NOMO-1 treated with dmso at 0.1 percent for 144 hours (cell line): ENCODE measurements around the gene SPRED2.
A peak's percentile ranks its signal among the peaks of the same experiment; 100 is the strongest.

Experiments used
- DNase-seq: peaks from one replicate; lab custom pipeline; 2025; ENCODE audit not compliant: unreplicated experiment; lab: John Stamatoyannopoulos, UW

SPRED2 gene

DNA sequence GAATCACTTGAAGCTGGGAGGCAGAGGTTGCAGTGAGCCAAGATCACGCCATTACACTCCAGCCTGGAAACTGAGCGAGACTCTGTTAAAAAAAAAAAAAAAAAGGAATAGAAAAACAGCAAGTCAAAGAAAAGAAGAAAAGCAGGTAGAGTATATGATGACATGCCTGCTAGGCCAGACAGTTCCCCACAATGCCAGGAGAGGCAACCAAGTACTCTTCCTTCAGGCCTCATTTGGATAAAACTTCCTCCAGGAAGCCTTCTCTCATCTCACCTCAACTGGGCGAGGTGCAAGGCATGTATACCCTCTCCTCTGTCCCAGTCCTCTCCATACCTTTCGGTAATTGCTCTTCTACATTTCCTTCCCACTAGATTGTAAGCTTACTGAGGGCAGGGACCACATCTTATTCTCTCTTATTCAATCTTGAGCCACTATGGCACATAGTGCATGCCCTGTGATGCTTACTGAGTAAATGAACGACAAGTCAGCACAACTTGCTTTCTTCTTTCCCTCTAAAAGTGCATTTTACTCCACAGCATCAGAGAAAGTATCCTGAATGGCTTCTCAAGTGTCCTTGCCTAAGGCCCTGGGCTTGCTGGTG is 10.1 kb upstream of the SPRED2 start:
- no peak for DNase-seq

DNA sequence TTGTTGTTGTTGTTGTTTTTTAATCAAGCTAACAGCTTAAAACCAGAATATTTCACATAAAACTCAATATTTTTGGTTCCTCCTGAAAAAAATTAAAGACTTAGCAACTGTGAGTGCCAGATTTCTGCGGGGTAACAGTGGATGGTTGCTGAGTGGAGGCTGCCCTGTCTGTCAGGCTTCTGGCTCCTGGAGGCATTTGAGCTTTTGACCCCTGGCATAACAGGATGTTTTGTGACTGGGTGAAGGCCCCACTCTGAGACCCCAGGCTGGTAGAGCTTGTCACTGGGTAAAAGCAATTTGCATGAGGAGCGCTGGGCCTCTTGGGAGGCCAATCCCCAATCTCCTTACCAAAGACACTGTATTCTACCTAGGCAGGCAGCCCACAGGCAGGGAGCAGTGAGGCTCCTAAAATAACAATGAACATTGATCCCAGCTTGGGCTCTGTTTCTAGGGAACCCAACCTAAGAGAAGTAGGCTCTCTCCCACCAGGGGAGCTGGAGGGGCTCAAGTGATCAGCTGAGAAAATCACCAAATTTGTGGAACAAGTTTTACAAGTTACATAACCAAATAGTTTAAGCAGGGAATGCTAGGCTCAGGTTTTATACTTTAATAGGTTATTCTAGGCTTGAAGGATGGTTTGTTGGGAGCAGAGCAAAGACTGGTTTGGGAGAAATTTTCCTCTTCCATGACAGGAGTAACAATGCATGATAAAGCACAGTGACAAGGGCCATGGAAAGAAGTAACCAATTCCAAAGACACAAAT is 5.9 kb upstream of the SPRED2 start:
- no peak for DNase-seq

DNA sequence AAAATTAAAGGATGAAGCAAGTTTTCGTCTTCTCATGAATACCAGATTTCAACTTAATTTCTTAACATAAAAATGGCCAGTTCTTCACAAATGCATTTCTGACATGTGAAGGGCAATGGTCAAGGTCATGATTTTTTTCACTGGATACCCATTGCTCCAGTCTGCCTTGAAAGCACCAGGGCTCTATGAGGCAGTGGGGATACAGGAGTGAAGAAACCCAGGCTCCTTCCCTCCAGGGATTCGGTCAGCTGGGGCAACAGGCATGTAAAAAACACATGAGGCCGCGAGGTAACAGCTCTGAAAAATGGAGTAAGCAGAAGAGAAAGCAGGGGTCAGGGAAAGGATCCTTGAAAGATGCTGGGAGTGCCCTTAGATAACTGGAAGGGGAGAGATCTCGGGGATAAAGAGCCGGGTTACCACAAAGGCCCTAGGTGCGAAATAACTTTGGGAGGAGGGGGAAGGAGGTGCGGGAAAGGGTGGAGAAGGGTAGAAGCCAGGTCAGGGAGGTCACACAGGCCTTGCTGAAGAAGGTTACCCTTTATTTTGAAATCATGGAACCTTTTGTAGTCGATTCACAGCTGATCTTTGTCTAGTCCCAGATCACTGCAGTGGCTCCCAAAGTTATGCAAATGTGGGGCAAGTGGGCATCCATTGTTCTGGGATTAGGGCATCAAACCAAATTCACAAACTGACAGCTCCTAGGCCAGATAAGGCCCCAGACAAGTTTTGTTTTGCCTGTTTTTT is 5.2 kb upstream of the SPRED2 start:
- DNase-seq: no peak

DNA sequence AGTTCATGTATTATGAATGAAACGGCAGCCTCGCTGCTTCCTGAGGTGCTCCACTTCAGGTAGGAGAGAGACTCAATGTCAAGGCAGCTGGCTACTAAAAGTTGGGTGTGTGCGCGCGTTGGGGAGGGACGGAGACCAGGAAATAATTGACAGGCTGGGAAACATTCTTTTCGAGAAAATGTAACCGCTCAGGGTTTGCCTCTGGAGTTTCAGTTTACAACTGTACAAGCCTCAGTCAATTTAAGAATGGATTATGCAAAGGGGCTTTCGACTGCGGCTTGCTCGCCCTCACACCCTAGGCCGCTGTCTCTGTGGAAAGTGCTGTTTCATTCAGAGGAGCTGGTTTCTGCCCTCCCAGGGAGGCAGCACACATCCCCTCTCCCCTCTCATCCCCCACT is 4.4 kb upstream of the SPRED2 start:
- DNase-seq: peak; percentile 54

DNA sequence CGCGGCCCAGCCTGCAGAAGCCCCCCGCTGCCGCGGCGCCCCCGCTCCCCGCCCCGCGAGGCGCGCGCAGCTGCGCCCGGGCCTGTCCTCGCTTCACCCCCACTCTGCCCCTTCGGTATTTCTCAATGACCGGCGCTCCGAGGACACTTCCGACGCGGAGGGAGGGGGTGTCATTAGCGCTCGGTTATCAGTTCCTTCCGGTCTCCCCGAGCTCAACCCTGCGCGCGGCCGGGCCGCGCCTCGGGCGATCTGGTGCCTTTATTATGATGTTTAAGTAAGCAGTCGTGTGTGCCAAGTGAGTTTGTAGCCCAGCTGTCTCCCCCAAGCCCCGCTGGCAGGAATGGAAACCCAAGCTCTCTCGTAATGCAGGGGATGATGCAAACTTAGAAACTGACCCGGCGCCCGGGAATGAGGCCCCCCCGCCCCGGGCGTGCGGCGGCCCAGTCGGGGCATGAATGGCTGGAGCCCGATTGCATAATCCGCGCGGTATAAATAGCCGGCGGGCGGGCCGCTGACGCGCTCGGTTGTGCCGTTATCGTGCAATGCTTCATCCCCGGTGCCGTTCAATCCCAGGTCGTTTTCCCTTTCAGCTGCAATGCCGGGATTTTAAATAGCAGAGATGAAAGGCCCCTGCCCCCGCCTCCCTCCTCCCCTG is 3.9 kb upstream of the SPRED2 start:
- DNase-seq: peak; percentile 98

DNA sequence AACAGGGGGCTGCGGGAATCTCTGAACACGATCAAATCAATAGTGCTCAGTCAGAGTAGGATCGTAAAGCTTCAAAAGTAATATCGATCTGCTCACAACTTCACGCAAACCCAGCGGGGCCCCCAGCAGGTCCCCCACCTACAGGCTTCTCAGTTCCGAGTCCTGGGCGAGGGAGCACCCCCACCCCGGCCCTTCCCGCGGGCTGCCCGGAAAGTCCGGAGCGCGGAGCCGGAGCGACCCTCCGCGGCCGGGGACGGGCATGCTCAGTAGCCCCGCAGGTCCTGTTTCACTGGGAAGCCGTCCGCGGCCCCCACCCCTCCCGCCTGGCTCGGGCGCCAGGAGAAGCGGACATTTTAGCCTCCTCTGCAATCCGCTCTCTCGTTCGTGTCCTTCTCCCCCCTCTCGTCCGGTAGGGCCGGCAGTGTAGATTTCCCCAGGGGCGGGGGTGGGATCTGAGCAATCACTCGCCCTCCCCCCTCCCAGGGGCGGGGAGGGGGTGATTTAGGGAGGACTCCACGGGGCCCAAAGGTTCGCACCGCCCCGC is 3.3 kb upstream of the SPRED2 start:
- peak; percentile 40 for DNase-seq

DNA sequence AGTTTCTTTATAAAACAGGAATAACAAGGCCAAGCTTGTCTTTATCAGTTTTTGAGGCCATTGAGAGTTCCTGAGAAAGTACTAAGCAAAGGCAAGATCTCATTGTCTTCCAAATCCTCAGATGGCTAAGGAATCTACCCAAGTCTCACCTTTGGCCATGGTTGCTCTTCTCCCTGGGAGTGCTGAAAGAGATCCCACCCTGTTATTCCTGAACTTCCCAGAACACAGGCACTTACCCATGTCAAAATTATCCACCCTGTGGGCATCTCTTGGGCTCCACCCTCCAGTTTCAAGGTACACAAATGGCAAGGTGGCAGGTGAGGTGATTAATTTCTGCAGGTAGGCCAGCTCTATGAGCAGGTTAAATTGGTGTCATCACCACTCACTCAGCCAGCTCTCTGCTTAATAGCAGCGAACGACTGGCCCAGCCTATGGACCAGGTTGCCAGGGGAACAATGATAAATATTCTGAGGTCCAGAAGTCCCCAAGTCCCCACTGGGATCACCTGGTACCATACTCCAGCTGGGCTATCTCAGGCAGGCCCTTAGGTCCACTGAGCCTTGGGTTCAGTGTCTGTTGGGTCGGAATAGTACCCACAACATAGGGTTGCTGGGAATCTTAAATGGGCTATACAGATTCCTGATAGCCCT is 2.3 kb upstream of the SPRED2 start:
- DNase-seq: no peak

DNA sequence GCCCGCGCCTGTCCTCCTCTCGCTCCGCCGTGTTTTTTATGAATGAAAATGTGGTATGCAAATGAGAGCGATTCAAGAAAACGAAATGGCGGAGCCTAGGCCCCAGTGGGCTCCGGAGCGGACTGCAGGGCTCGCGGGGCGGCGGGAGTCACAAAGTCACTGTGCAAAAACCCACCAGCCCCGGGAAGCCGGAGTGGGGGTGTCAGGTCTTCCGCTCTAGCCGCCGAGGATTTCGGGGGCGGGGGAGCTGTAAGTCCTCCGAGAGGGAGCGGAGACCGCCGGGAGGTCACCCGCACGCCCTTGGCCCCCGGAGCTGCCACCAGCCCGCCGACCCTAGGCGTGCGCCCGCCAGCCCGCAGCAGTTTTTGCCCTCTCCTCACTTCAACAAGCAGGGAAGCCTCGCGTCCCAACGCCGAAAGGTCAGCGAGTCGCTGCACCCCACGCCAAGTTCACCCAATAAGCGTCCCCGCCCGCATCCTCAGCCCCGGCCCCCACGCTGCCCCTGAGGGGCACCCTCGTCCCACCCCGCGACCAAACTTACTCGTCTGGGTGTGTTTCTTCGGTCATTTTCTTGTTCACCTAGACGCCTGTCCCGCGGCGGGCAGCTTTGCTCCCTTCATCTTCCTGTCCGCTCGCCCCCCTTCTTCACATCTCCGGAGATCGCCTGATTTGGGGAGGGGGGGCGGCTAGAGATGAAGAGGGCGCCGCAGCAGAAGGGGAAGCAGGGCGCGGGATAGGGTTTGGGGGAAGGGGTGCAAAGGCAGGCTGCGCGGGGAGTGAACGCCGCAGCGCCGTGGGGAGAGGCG is 775 bp downstream of the SPRED2 start:
- peak; percentile 21 for DNase-seq

DNA sequence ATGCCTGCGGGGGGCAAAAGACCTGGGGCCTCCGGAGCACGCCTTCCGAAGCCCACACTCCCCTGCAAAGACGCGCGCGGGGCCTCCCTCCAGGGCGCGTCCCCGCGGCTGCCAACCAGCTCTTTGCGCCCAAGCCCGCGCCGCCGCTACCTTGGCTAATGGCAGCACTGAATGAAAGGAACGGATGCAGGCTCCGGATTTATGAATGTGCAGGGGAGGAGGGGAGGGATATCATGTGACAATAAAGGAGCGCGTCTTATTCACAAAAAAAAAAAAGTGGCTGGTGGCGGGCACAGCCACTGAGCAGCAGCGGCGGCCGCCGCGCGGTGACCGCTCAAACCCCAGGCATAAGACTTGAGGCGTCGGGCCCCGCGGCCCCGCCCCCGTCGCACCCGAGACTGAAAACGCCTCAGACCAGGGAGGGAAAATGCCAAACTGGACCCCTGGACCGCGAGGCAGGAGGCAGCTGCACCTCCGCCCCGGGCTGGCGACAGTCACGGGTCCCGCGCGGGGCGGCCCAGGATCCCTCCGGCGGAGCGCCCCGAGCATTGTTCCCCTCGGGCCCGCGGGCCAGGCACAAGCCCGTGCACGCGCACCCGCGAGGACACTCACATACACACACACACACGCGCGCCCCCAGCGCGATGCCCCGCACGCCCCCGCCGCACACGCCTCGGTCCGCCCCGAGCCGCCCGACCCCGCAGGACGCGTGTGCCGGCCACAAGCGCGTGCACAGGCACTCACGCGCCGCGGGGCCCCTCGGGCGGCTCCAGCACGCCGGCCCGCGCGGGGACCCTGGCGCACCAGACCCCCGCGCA is 1.6 kb downstream of the SPRED2 start:
- DNase-seq: peak; percentile 93

DNA sequence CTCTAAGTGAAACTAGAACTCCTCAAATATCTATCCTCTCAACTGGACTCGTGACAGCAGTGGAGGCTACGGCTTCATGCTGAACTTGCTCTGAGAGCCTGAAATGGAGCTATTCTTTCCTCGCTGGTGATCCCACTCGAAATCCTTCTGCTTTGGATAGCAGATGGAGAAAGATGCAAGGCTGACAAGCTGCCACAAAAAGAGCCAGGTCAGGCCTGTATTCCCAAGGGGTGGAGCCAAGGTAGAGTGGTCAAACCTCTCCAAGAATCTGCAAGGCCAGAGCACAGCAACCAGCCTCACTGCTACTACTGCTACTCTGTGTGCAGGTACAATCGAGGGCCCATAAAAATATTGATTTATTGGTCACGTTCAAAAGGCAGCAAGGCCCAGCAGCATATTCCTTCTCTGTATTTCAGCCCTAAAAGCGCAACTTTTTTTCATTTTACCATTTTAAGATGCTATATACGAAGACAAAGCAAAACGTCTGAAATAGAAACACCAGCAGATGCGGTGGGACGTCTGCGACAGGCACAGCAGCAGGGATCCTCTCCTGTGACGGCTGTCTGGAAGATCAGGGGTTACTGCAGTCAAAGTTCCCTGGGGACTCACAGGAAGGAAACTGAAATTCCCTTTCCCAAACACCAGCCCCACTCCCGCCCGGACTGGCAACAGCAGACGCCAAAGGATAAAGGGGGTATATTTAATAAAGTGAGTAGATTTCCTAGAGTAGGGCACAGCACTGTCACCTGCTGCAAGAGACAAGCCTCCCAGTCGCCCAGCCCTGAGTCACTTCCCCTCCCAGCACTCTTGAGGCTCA is 2.4 kb downstream of the SPRED2 start:
- no peak for DNase-seq

DNA sequence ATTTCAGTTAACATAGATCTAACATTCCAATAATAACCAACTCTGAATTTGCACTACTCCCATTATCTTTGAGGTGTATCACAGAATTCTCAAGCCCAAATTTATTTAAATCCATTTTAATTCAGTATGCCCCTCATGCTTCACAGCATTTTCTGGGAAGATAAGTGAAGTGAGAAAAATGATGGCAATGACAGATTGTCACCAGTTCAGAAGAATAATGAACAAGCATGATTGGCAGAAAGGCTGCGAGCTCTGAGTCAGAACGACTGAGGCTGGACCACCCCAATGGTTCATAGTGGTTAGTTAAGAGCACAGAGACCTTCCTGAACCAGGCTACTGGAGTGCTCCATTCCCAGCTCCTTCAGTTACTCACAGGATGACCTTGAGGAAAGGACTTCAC is 4.9 kb downstream of the SPRED2 start:
- DNase-seq: no peak

DNA sequence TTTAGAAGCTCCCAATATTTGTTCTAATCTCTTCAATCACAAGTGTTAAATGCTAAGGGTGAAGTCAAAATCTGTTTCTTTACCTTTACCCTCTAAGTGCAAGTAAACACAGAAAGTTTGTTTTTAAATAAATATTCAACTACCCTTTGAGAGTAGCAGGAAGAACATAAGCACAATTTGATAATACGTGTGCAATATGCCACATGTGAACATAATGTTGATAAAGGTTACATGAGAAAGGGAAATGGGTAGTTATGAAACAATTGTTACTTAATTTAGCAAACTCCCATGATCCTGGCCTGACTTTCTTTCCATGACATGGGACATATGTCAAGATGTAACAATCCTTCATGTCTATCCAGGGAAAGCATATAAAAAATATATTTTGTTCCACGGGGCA is 7.1 kb downstream of the SPRED2 start:
- DNase-seq: no peak

DNA sequence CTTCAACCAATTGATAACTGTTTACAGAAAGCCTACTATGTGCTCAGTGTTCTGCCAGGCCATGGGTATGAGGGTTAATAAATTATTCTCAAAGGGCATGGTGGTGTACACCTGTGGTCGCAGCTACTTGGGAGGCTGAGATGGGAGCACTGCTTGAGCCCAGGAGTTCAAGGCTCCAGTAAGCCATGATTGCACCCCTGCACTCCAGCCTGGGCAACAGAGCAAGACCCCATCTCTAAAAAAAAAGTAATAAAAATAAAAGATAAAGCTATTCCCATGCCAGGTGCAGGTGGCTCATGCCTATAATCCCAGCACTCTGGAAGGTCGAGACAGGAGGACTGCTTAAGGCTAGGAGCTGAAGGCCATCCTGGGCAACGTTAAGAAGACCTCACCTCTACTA is 8.0 kb downstream of the SPRED2 start:
- no peak for DNase-seq

DNA sequence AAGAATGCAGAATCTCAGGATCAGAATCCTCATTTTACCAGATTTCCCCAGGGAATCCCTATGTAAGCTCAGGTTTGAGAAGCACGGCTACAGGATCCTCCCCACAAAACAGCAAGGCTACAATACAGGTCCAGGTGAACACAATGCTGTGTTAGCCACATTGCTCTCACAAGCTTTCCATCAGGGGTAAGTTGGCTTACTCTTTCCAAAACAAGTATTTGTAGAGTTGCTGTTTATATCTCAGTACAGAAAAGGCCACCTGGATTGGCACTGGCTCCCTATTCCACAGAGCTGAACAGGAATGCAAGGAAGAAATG is 11.0 kb downstream of the SPRED2 start:
- no peak for DNase-seq

DNA sequence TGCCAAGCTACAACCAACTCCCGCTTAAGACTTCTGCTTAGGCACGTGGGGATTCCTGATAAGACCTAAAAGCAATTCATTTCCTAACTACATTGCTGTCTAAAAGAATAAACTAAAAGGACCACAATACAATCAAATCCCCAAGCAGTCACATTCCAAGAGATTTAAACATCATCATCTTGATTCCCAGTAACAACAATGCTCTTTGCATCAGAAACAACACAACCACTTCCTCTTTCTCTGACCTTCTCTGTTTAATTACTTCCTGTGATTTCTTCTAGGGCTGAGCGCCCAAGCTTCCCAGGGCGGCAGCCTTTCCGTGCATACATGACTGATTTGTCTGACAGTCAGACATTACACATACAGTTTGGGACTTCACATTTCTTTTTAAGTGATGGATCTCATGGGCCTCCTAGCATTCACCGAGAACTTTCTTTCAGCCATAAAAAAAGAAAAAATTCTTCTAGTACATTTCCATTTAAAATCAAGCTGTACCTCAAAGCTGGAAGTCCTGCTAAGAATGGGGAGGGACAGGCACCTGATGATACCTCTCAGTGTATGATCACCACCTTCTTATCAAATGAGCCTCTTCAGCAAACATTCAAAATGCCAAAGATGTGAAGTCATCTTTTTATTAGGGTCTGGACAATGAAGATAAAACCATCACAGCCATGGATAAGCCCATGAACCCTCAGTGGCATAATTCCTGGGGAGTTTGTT is 11.5 kb downstream of the SPRED2 start:
- peak; percentile 79 for DNase-seq

DNA sequence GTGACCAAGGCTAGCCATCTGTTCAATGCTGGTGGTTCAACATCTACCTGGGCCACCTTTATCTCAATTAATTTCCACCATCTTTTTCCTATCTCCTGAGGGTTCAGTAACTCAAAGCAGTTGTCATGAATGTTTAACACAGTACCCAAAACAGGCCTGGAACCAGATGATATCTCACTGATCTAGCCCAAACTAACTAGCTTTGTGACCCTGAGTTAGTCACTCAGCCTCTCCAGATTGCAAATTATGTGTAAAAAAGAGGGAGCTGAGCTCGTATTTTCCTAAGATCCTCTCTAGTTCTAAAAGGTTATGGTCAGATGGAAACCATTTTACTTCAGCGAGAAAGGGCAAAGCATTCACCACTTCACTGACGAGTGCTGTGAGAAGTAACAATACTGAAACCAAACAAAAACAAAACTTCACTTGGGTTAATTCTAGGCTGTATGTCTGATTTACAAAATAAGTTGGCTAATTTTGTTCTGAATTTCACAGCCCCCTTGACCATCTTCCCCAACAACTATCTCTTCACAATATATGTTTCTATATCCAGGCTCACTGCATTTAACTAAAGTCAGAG is 14.8 kb downstream of the SPRED2 start:
- no peak for DNase-seq

DNA sequence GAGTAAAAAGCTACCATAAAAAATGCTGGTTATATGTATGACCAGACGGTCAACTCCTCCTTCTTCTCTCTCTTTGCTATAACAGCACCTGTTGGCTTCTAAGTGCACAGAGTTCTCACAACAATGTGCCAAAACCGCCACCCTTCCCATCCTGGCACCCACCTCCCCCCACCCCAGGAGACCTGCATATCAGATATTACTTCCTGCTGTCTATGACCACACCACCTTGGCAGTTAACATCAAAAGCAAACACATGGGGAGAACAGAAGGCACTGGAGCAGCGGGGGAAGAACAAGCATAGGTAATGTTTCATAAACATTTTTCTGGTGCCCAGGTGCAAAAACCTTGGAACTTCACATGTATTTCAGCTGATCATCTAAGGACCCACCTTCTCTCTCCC is 15.5 kb downstream of the SPRED2 start:
- no peak for DNase-seq

DNA sequence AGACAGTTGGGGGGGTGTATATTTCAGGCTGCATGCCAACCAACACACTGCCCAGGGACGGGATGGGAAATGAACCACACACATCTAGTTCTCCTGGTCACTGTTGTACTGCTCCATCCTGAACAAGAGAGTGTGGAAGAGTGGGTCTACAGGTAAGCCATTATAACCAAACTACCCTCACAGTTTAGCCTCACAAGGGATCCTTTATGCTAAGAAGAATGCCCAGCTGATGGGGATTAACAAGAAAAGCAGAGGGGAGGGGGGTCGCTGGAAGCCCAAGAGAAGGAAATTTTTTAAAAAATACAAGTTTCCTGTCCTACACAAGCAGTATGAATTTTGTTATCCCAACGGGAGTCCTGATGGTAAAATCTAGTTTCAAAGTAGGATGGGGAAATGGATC is 16.1 kb downstream of the SPRED2 start:
- no peak for DNase-seq
